Esophagus squamous epithelium (tissue), 4 donors: ENCODE results near the gene PPM1N.

Experiments used
- POLR2A ChIP-seq, 4 donors: fragments of 450-650 bp; IDR thresholded peaks; one replicate each; pipeline ENCODE4 v1.6.1; 2017; ENCODE audit warnings: antibody characterized with exemption in 4 of 4, mild to moderate bottlenecking in 4 of 4, moderate library complexity in 3 of 4
- TF ChIP-seq, protein P1 (sequence below), 6 experiments: fragments of 450-650 bp in 4 of 6; fragments of 200-600 bp in 2 of 6; sonication (generic) in 2 of 6; IDR thresholded peaks; one replicate each; pipeline ENCODE4 v1.5.1; 2016 to 2019; ENCODE audit warnings: antibody characterized with exemption in 6 of 6, mild to moderate bottlenecking in 4 of 6, moderate library complexity in 4 of 6

DNA sequence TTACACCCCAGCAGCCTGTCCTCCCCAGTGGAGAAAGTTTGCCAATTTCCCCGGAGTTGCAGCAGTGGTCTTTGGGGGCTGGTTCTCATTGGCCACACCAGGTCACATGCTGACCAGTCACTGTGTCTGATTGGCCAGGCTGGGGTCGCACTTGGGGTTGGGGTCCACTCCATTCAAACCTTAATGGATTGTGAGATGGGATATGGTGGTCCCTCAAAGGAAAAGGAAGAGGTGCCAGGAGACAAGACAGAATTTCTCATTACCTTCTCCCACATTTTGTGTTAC, 3.4 kb downstream of the PPM1N start:
- TF ChIP-seq, protein P1, sequence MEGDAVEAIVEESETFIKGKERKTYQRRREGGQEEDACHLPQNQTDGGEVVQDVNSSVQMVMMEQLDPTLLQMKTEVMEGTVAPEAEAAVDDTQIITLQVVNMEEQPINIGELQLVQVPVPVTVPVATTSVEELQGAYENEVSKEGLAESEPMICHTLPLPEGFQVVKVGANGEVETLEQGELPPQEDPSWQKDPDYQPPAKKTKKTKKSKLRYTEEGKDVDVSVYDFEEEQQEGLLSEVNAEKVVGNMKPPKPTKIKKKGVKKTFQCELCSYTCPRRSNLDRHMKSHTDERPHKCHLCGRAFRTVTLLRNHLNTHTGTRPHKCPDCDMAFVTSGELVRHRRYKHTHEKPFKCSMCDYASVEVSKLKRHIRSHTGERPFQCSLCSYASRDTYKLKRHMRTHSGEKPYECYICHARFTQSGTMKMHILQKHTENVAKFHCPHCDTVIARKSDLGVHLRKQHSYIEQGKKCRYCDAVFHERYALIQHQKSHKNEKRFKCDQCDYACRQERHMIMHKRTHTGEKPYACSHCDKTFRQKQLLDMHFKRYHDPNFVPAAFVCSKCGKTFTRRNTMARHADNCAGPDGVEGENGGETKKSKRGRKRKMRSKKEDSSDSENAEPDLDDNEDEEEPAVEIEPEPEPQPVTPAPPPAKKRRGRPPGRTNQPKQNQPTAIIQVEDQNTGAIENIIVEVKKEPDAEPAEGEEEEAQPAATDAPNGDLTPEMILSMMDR (IDR thresholded peaks at IDR 0.05) = no peak
- TF ChIP-seq POLR2A (IDR thresholded peaks at IDR 0.05) = no peak
